Endothelial cell of umbilical vein (primary cell): ENCODE measurements around the gene TRAIP. TPM values are rescaled to one million over a fixed set of nuclear protein-coding genes. Genes with fewer than 3 reads are reported as not detected.
A peak's percentile ranks its signal among the peaks of the same experiment; 100 is the strongest.

Source experiments
- BruUV-seq: library from RNA; stranded (reverse); fragments of 400-500 nt; replicated peaks from 2 replicates; lab custom pipeline; 2021; lab: Mats Ljungman, UMichigan
- CTCF ChIA-PET: fragments of 300-600, 350-600 bp; sonication (Branson Sonifier 250); formaldehyde crosslinking; loops from one replicate; lab custom pipeline; 2021; ENCODE audit warnings: antibody characterized with exemption, inconsistent platforms; lab: Charles Lee
- POLR2A ChIA-PET: fragments of 300-600, 350-600 bp; sonication (Branson Sonifier 250); formaldehyde crosslinking; loops from one replicate; lab custom pipeline; 2021; ENCODE audit warnings: antibody characterized with exemption, inconsistent platforms; lab: Charles Lee
- DNase-seq: peaks from one replicate; pipeline ENCODE4 v3.0.0-alpha.2; 2011; ENCODE audit warnings: low read depth, low spot score
- FAIRE-seq: peaks from 2 replicates; lab custom pipeline; 2011; peaks lifted over from hg19 to GRCh38; lab: Jason Lieb, UNC
- H2AFZ ChIP-seq: 2 replicates; pipeline ENCODE4 v1.6.0; 2012; ENCODE audit warnings: low read depth, low read length, control low read depth, inconsistent platforms
- H3K27ac ChIP-seq: 2 replicates; pipeline ENCODE4 v1.5.1; 2011; ENCODE audit warnings: low read depth, mild to moderate bottlenecking, control low read depth, low read length, moderate library complexity; ENCODE audit not compliant: insufficient read depth
- H3K27me3 ChIP-seq, 2 experiments: 2 replicates each; pipeline versions ENCODE4 v1.6.0 to v1.6.1; 2011; ENCODE audit warnings: low read length in 2 of 2, mixed read lengths in 1 of 2; ENCODE audit not compliant: control insufficient read depth in 2 of 2, insufficient read depth in 2 of 2
- H3K36me3 ChIP-seq, 2 experiments: 2 replicates in 1 of 2; 3 replicates in 1 of 2; pipeline ENCODE4 v1.5.1; 2011; ENCODE audit warnings: low read length in 2 of 2, mild to moderate bottlenecking in 1 of 2, moderate library complexity in 1 of 2; ENCODE audit not compliant: control insufficient read depth in 2 of 2, insufficient read depth in 2 of 2; ENCODE audit errors: extremely low read depth in 1 of 2
- H3K4me1 ChIP-seq: 3 replicates; pipeline ENCODE4 v1.5.1; 2011; ENCODE audit warnings: mild to moderate bottlenecking, low read length; ENCODE audit not compliant: control insufficient read depth, insufficient read depth; ENCODE audit errors: extremely low read depth
- H3K4me2 ChIP-seq: 2 replicates; pipeline ENCODE4 v1.6.1; 2011; ENCODE audit warnings: low read length, control low read depth, mixed read lengths; ENCODE audit not compliant: insufficient read depth
- H3K4me3 ChIP-seq, 3 experiments: fragments of 200-600 bp in 1 of 3; sonication (generic), shearing (Covaris generic) in 1 of 3; replicated peaks in 1 of 3; 2 replicates each; pipeline ENCODE4 v1.5.1; 2011 to 2016; ENCODE audit warnings: control low read depth in 3 of 3, low read length in 3 of 3, mild to moderate bottlenecking in 2 of 3, inconsistent platforms in 1 of 3, low read depth in 1 of 3, moderate library complexity in 1 of 3; ENCODE audit not compliant: insufficient read depth in 1 of 3
- H3K79me2 ChIP-seq: 2 replicates; pipeline ENCODE4 v1.6.0; 2012; ENCODE audit warnings: low read length, inconsistent platforms; ENCODE audit not compliant: control insufficient read depth, insufficient read depth
- H3K9ac ChIP-seq: replicated peaks from 2 replicates; pipeline ENCODE3; 2011; ENCODE audit warnings: low read length, control low read depth; ENCODE audit not compliant: insufficient read depth; ENCODE audit errors: extremely low read depth
- H3K9me1 ChIP-seq: replicated peaks from 3 replicates; pipeline ENCODE4 v1.6.0; 2011; ENCODE audit warnings: mild to moderate bottlenecking, low read length; ENCODE audit not compliant: control insufficient read depth, insufficient read depth; ENCODE audit errors: extremely low read depth
- H3K9me3 ChIP-seq: replicated peaks from 2 replicates; pipeline ENCODE4 v1.5.1; 2012; ENCODE audit warnings: low read length, inconsistent platforms; ENCODE audit not compliant: control insufficient read depth, insufficient read depth
- H4K20me1 ChIP-seq: replicated peaks from 2 replicates; pipeline ENCODE3; 2011; ENCODE audit warnings: mild to moderate bottlenecking, low read length; ENCODE audit not compliant: control insufficient read depth, insufficient read depth; ENCODE audit errors: extremely low read depth
- CTCF ChIP-seq, 2 donors: IDR thresholded peaks; 1 replicate in 1 of 2; 2 replicates in 1 of 2; pipeline ENCODE4 v1.5.1; 2011; ENCODE audit warnings: low read length in 2 of 2, mild to moderate bottlenecking in 2 of 2, moderate library complexity in 2 of 2, control low read depth in 1 of 2, inconsistent platforms in 1 of 2, low read depth in 1 of 2; ENCODE audit not compliant: insufficient read depth in 1 of 2; ENCODE audit errors: extremely low read depth in 1 of 2
- EZH2 ChIP-seq: IDR thresholded peaks from 2 replicates; pipeline ENCODE4 v1.6.1; 2012; ENCODE audit warnings: borderline replicate concordance, low read depth, mild to moderate bottlenecking, moderate library complexity, low read length, inconsistent platforms; ENCODE audit not compliant: severe bottlenecking
- FOS ChIP-seq: IDR thresholded peaks from 2 replicates; pipeline ENCODE4 v1.6.1; 2011; ENCODE audit warnings: mild to moderate bottlenecking, low read length, moderate library complexity, borderline replicate concordance; ENCODE audit not compliant: insufficient read depth
- GATA2 ChIP-seq: IDR thresholded peaks from 2 replicates; pipeline ENCODE4 v1.7.0; 2011; ENCODE audit warnings: low read depth, mild to moderate bottlenecking, moderate library complexity, mixed read lengths, low read length; ENCODE audit not compliant: insufficient read length, insufficient read depth
- JUN ChIP-seq: IDR thresholded peaks from 2 replicates; pipeline ENCODE4 v1.6.1; 2011; ENCODE audit warnings: borderline replicate concordance, low read depth; ENCODE audit not compliant: insufficient read length, insufficient read depth
- MAX ChIP-seq: IDR thresholded peaks from 2 replicates; pipeline ENCODE4 v1.6.1; 2011; ENCODE audit not compliant: insufficient read depth, insufficient read length
- MYC ChIP-seq: IDR thresholded peaks from one replicate; pipeline ENCODE4 v1.6.1; 2011; ENCODE audit warnings: mild to moderate bottlenecking, low read depth, low read length
- POLR2A ChIP-seq: IDR thresholded peaks from 2 replicates; pipeline ENCODE4 v1.6.1; 2012; ENCODE audit warnings: low read depth, mild to moderate bottlenecking, control low read depth, low read length
- POLR2AphosphoS5 ChIP-seq: IDR thresholded peaks from 2 replicates; pipeline ENCODE4 v1.6.1; 2012; ENCODE audit warnings: low read depth, mild to moderate bottlenecking, control low read depth, low read length, moderate library complexity; ENCODE audit not compliant: insufficient read depth
- dilution Hi-C: fragments of 300-500 bp; cut with MboI; formaldehyde crosslinking; loops from one replicate; pipeline ENCODE4 v1.15.0; 2019; ENCODE audit warnings: low sequenced_read_pairs; ENCODE audit not compliant: extremely low pct_ligation_motif_present
- intact Hi-C: fragments of 100-400 bp; cut with micrococcal nuclease; formaldehyde crosslinking; loops from one replicate; pipeline ENCODE4 v1.10.0; 2022
- polyA plus RNA-seq, 4 experiments: library from polyadenylated mRNA; depleted of rRNA in 3 of 4; stranded (reverse) in 3 of 4; unstranded in 1 of 4; fragments of >200 nt; gene quantifications; 2 replicates each; pipeline versions ENCODE4 v1.2.1 to v1.2.3, GENCODE V29; 2011 to 2012; ENCODE audit warnings: missing spikeins in 1 of 4
- total RNA-seq: library from RNA; stranded (reverse); gene quantifications from 2 replicates; pipeline ENCODE4 v1.2.3, GENCODE V29; 2021

Gene TRAIP
- total and polyA plus RNA-seq, 2 donors (not counting 3 experiments of a cell fraction or from before 2014, with no cell fraction given): 9.5 to 13.4 TPM

- Histone ChIP-seq H3K9me1 (no peaks in the 10 kb centered on the region), H3K9ac (no peak overlapping the region), H3K4me3 (peak overlapping the region in 2 of 3 experiments; percentile 17 to 48), H2AFZ (peak overlapping the region; percentile 98), H3K4me1 (peaks cover 13% of the 10 kb centered on the region), H3K9me3 (no peaks in the 10 kb centered on the region), H3K27me3 (no peaks in the 10 kb centered on the region), H3K27ac (no peak overlapping the region), H3K4me2 (peak overlapping the region; percentile 70), H3K79me2 (no peaks in the 10 kb centered on the region), H4K20me1 (no peaks in the 10 kb centered on the region), H3K36me3 (peaks cover 0 to 3% of the 10 kb centered on the region in 2 experiments)
- intact Hi-C loops (loop anchor here (1.0 kb wide), 1 partner anchor 8 kb away; no protein-coding TSS in a partner anchor), dilution Hi-C loops (no loop called here)
- POLR2A ChIA-PET: interaction anchor here (1.4 kb wide), 2 partner anchors 8 to 10 kb away, joined by 6 to 7 read pairs; partner anchors contain the start of gene INKA1
- TF ChIP-seq CTCF (IDR thresholded peaks at IDR 0.05; ENCODE audit: extremely low read depth in 1 of 2, insufficient read depth in 1 of 2, low read depth in 1 of 2, low read length in 2 of 2) (no peak), FOS (no peak), JUN (no peak), POLR2A (no peak), MYC (no peak), POLR2AphosphoS5 (no peak), GATA2 (no peak), MAX (no peak), EZH2 (no peak)
- BruUV-seq: TSS peak; percentile 44
- FAIRE-seq (no peak), DNase-seq (no peak)
- CTCF ChIA-PET: interaction anchor here (1.0 to 2.3 kb wide), 4 partner anchors 8 to 26 kb away, joined by 3 to 24 read pairs (median 14); partner anchors contain the start of genes CDHR4 and INKA1
These were observed 43.4 kb downstream of the TRAIP start for GRCh38 chr3:49812916-49813496.
